Activated CD8-positive, alpha-beta memory T cell treated with anti-CD3 and anti-CD28 coated beads for 4 hours (primary cell): ENCODE measurements around the gene CFAP410.

ENCODE experiments used
- DNase-seq, 2 donors: peaks; one replicate each; pipeline ENCODE4 v3.0.0-alpha.2; 2020; ENCODE audit warnings: low read depth in 2 of 2

CFAP410 gene

GRCh38 chr21:44299458-44300261 is 39.5 kb downstream of the CFAP410 start, which contains the start of gene PFKL:
Gene PFKL, plus strand, starts transcription at chr21:44300053. Its CDS starts 53 bp downstream, at chr21:44300106.
- peak in 1 of 2 donors; percentile 18 for DNase-seq

- DNase-seq = no peak
Observed at GRCh38 chr21:44299085-44299457, 40.1 kb downstream of the CFAP410 start.

GRCh38 chr21:44298301-44298700 is 40.9 kb downstream of the CFAP410 start:
- no peak for DNase-seq

- DNase-seq = peak; percentile 47 to 56
Observed at GRCh38 chr21:44297525-44298290, 41.5 kb downstream of the CFAP410 start.

- no peak for DNase-seq
Observed at GRCh38 chr21:44296916-44297315, 42.3 kb downstream of the CFAP410 start.

GRCh38 chr21:44296103-44296519 is 43.1 kb downstream of the CFAP410 start:
- no peak for DNase-seq

GRCh38 chr21:44295646-44296045 is 43.5 kb downstream of the CFAP410 start:
- DNase-seq = no peak

- DNase-seq = no peak
Observed at GRCh38 chr21:44295163-44295573, 44.0 kb downstream of the CFAP410 start.

- DNase-seq = no peak
Observed at GRCh38 chr21:44294391-44295162, 44.6 kb downstream of the CFAP410 start.

GRCh38 chr21:44293551-44294231 is 45.5 kb downstream of the CFAP410 start:
- peak in 1 of 2 donors; percentile 33 for DNase-seq

- no peak for DNase-seq
Observed at GRCh38 chr21:44292812-44293195, 46.4 kb downstream of the CFAP410 start.

GRCh38 chr21:44291936-44292811 is 47.0 kb downstream of the CFAP410 start:
- DNase-seq = no peak

- DNase-seq = no peak
Observed at GRCh38 chr21:44291078-44291935, 47.9 kb downstream of the CFAP410 start.

GRCh38 chr21:44290327-44291077 is 48.7 kb downstream of the CFAP410 start:
- no peak for DNase-seq

GRCh38 chr21:44289381-44290010 is 49.7 kb downstream of the CFAP410 start:
- no peak for DNase-seq

GRCh38 chr21:44288251-44289110 is 50.7 kb downstream of the CFAP410 start:
- DNase-seq = no peak
